IMR-90 (cell line): ENCODE data around the gene SELENOS. TPM values are rescaled to one million over a fixed set of nuclear protein-coding genes. Genes with fewer than 3 reads are reported as not detected.

Experiments used
- ATAC-seq: fragments of 200-7000 bp; cut with Tn5 transposase; 2 replicates; pipeline ENCODE4 v1.9.1; 2020; ENCODE audit warnings: low read depth, mild to moderate bottlenecking, moderate library complexity
- BruUV-seq: library from RNA; stranded (reverse); fragments of 400-500 nt; replicated peaks from 2 replicates; lab custom pipeline; 2021; lab: Mats Ljungman, UMichigan
- CTCF ChIA-PET: fragments of 300-600 bp; formaldehyde crosslinking; extraction: SDS; loops from one replicate; lab custom pipeline; 2021; ENCODE audit warnings: antibody characterized with exemption; lab: Yijun Ruan, JAX
- POLR2A ChIA-PET: fragments of 300-600 bp; sonication (Branson Sonifier 250); formaldehyde crosslinking; loops from one replicate; lab custom pipeline; 2022; ENCODE audit warnings: antibody characterized with exemption; ENCODE audit not compliant: unreplicated experiment; lab: Charles Lee
- DNase-seq: peaks from one replicate; pipeline ENCODE4 v3.0.0; 2013
- H2AFZ ChIP-seq: replicated peaks from 2 replicates; pipeline ENCODE3; 2013; ENCODE audit warnings: low read length, mild to moderate bottlenecking; ENCODE audit not compliant: poor library complexity
- H2AK5ac ChIP-seq: 2 replicates; pipeline ENCODE4 v1.6.1; 2013; ENCODE audit warnings: low read depth, low read length, inconsistent platforms
- H2AK9ac ChIP-seq: replicated peaks from 2 replicates; pipeline ENCODE3; 2013; ENCODE audit warnings: mild to moderate bottlenecking, low read depth, low read length, moderate library complexity; ENCODE audit not compliant: poor library complexity
- H2BK120ac ChIP-seq: 2 replicates; pipeline ENCODE4 v1.6.1; 2013; ENCODE audit warnings: low read depth, low read length, inconsistent platforms
- H2BK15ac ChIP-seq: 3 replicates; pipeline ENCODE4 v1.6.1; 2013; ENCODE audit warnings: low read depth, low read length, inconsistent platforms
- H2BK20ac ChIP-seq: 2 replicates; pipeline ENCODE4 v1.6.1; 2013; ENCODE audit warnings: low read depth, mild to moderate bottlenecking, inconsistent platforms, low read length, moderate library complexity
- H2BK5ac ChIP-seq: 2 replicates; pipeline ENCODE4 v1.6.1; 2013; ENCODE audit warnings: mild to moderate bottlenecking, low read depth, low read length, inconsistent platforms; ENCODE audit not compliant: poor library complexity, severe bottlenecking
- H3K14ac ChIP-seq: replicated peaks from 2 replicates; pipeline ENCODE4 v1.6.1; 2013; ENCODE audit warnings: low read depth, low read length, inconsistent platforms
- H3K18ac ChIP-seq: 2 replicates; pipeline ENCODE4 v1.6.1; 2013; ENCODE audit warnings: low read depth, low read length, control low read depth
- H3K23ac ChIP-seq: 2 replicates; pipeline ENCODE4 v1.6.1; 2013; ENCODE audit warnings: low read depth, low read length, inconsistent platforms
- H3K27ac ChIP-seq: 2 replicates; pipeline ENCODE4 v1.5.1; 2013; ENCODE audit warnings: mild to moderate bottlenecking, control low read depth, low read length; ENCODE audit not compliant: insufficient read depth
- H3K27me3 ChIP-seq: 2 replicates; pipeline ENCODE4 v1.6.1; 2013; ENCODE audit warnings: low read length; ENCODE audit not compliant: control insufficient read depth, insufficient read depth
- H3K36me3 ChIP-seq: 2 replicates; pipeline ENCODE4 v1.6.1; 2013; ENCODE audit warnings: low read length, mixed read lengths; ENCODE audit not compliant: control insufficient read depth, insufficient read depth
- H3K4ac ChIP-seq: 2 replicates; pipeline ENCODE4 v1.6.1; 2013; ENCODE audit warnings: low read depth, low read length, inconsistent platforms
- H3K4me1 ChIP-seq: 2 replicates; pipeline ENCODE4 v1.6.1; 2013; ENCODE audit warnings: low read length, mixed read lengths; ENCODE audit not compliant: control insufficient read depth, insufficient read depth
- H3K4me2 ChIP-seq: 2 replicates; pipeline ENCODE4 v1.6.1; 2013; ENCODE audit warnings: low read depth, mild to moderate bottlenecking, control low read depth, low read length, moderate library complexity
- H3K4me3 ChIP-seq: 2 replicates; pipeline ENCODE4 v1.5.1; 2013; ENCODE audit warnings: low read depth, mild to moderate bottlenecking, control low read depth, low read length, moderate library complexity; ENCODE audit not compliant: insufficient read depth
- H3K56ac ChIP-seq: 2 replicates; pipeline ENCODE4 v1.6.1; 2013; ENCODE audit warnings: low read length, inconsistent platforms; ENCODE audit not compliant: insufficient read depth; ENCODE audit errors: extremely low read depth
- H3K79me1 ChIP-seq, 2 experiments: 2 replicates each; pipeline ENCODE4 v1.6.1; 2013; ENCODE audit warnings: low read length in 2 of 2, inconsistent platforms in 1 of 2, low read depth in 1 of 2
- H3K9ac ChIP-seq: 2 replicates; pipeline ENCODE4 v1.6.1; 2013; ENCODE audit warnings: low read depth, low read length, control low read depth
- H3K9me1 ChIP-seq: 2 replicates; pipeline ENCODE4 v1.6.1; 2013; ENCODE audit warnings: low read length, inconsistent platforms; ENCODE audit not compliant: insufficient read depth
- H3K9me3 ChIP-seq: 2 replicates; pipeline ENCODE4 v1.6.1; 2013; ENCODE audit warnings: low read length; ENCODE audit not compliant: control insufficient read depth, insufficient read depth
- H4K20me1 ChIP-seq: 2 replicates; pipeline ENCODE4 v1.6.1; 2013; ENCODE audit warnings: low read length, inconsistent platforms; ENCODE audit not compliant: insufficient read depth
- H4K5ac ChIP-seq: 2 replicates; pipeline ENCODE4 v1.6.1; 2013; ENCODE audit warnings: mild to moderate bottlenecking, low read depth, low read length, control low read depth
- H4K8ac ChIP-seq, 2 experiments: 2 replicates each; pipeline ENCODE4 v1.6.1; 2013; ENCODE audit warnings: low read depth in 2 of 2, low read length in 2 of 2, control low read depth in 1 of 2, inconsistent platforms in 1 of 2
- H4K91ac ChIP-seq: 2 replicates; pipeline ENCODE4 v1.6.1; 2013; ENCODE audit warnings: low read depth, low read length, inconsistent platforms; ENCODE audit not compliant: insufficient read depth
- BHLHE40 ChIP-seq: fragments of 150-350 bp; IDR thresholded peaks from 2 replicates; pipeline ENCODE4 v1.6.1; 2016; ENCODE audit warnings: mild to moderate bottlenecking, low read depth, low read length
- CHD1 ChIP-seq: IDR thresholded peaks from 2 replicates; pipeline ENCODE4 v1.6.1; 2012; ENCODE audit warnings: low read depth, low read length, improper control_type of control experiment
- FOS ChIP-seq: fragments of 150-350 bp; IDR thresholded peaks from 2 replicates; pipeline ENCODE4 v1.6.1; 2016; ENCODE audit warnings: low read depth, low read length
- MAZ ChIP-seq: IDR thresholded peaks from 2 replicates; pipeline ENCODE4 v1.6.1; 2012; ENCODE audit warnings: low read depth, mild to moderate bottlenecking, low read length, improper control_type of control experiment, moderate library complexity, borderline replicate concordance
- NFE2L2 ChIP-seq: fragments of 150-350 bp; IDR thresholded peaks from 2 replicates; pipeline ENCODE4 v1.6.1; 2016; ENCODE audit warnings: low read depth, mild to moderate bottlenecking, low read length
- RAD21 ChIP-seq: IDR thresholded peaks from 2 replicates; pipeline ENCODE4 v1.6.1; 2012; ENCODE audit warnings: low read length, improper control_type of control experiment
- RFX5 ChIP-seq: IDR thresholded peaks from 2 replicates; pipeline ENCODE4 v1.8.0; 2012; ENCODE audit warnings: low read depth, mild to moderate bottlenecking, low read length, moderate library complexity
- USF2 ChIP-seq: fragments of 150-350 bp; IDR thresholded peaks from 2 replicates; pipeline ENCODE4 v1.6.1; 2017; ENCODE audit warnings: mild to moderate bottlenecking, antibody characterized with exemption, low read length, low read depth
- WGBS, 2 experiments: methylation state at CpG; one replicate each; pipeline versions ENCODE4 v1.1.5 to v1.1.7; 2013; ENCODE audit warnings: missing lambda C conversion rate in 2 of 2; ENCODE audit not compliant: insufficient read length in 1 of 2; ENCODE audit errors: extremely low coverage in 2 of 2; 5-methylcytosine and 5-hydroxymethylcytosine counted together
- dilution Hi-C: fragments of 300-500 bp; cut with HindIII; formaldehyde crosslinking; loops from one replicate; pipeline ENCODE4 v1.14.3; 2018; ENCODE audit warnings: low sequenced_read_pairs; ENCODE audit not compliant: unreplicated experiment
- in situ Hi-C: fragments of 300-500 bp; cut with MboI; formaldehyde crosslinking; loops from 3 replicates; pipeline ENCODE4 v1.14.3; 2019; ENCODE audit warnings: low sequenced_read_pairs, inconsistent platforms, mixed read lengths
- intact Hi-C: fragments of 100-400 bp; cut with micrococcal nuclease; formaldehyde crosslinking; loops from 2 replicates; pipeline ENCODE4 v1.10.0; 2022
- polyA plus RNA-seq, 3 experiments: library from polyadenylated mRNA; depleted of rRNA; stranded (reverse); fragments of >200 nt; gene quantifications; 2 replicates each; pipeline ENCODE4 v1.2.3, GENCODE V29; 2012; ENCODE audit warnings: low replicate concordance in 1 of 3
- total RNA-seq: library from RNA; depleted of rRNA; stranded (reverse); fragments of >200 nt; gene quantifications from 2 replicates; pipeline ENCODE4 v1.2.3, GENCODE V29; 2012

The SELENOS gene
- total and polyA plus RNA-seq, 2 of the 4 experiments (the other 2 are of a cell fraction): 39.8 to 77.1 TPM

- no peak overlapping the region for H2BK5ac ChIP-seq
- no peaks in the 10 kb centered on the region for H3K9me1 ChIP-seq
- ChIA-PET POLR2A (no interaction called here), CTCF (interaction anchor here (1.6 kb wide), 1 partner anchor 12 kb away, joined by 4 read pairs; no protein-coding TSS in a partner anchor)
- no peak overlapping the region for H4K5ac ChIP-seq
- H3K9me3 ChIP-seq: no peaks in the 10 kb centered on the region
- no peaks in the 10 kb centered on the region for H3K79me1 ChIP-seq
- WGBS, 2 experiments: 65% methylated on average over 2 of the region's 5 CpGs; no CpG with 5 or more reads in 1 of the 2 experiments
- H3K4ac ChIP-seq: no peak overlapping the region
- no peak overlapping the region for H4K8ac ChIP-seq
- no peak overlapping the region for H2BK120ac ChIP-seq
- DNase-seq (no peak), ATAC-seq (no peak)
- H3K9ac ChIP-seq: no peak overlapping the region
- no peak overlapping the region for H3K56ac ChIP-seq
- no peaks in the 10 kb centered on the region for H3K36me3 ChIP-seq
- no peaks in the 10 kb centered on the region for H4K20me1 ChIP-seq
- intact Hi-C loops: no loop called here
- no peak overlapping the region for H3K4me3 ChIP-seq
- H4K91ac ChIP-seq: no peak overlapping the region
- no peak overlapping the region for H3K23ac ChIP-seq
- H3K4me2 ChIP-seq: no peak overlapping the region
- no peak overlapping the region for H2BK15ac ChIP-seq
- H2AK9ac ChIP-seq: no peak overlapping the region
- in situ Hi-C loops: no loop called here
- BruUV-seq: no TSS peak
- dilution Hi-C loops: no loop called here
- no peak overlapping the region for H2AK5ac ChIP-seq
- TF ChIP-seq RFX5: no peak
- TF ChIP-seq RAD21: no peak
- no peak for TF ChIP-seq CHD1
- TF ChIP-seq BHLHE40: no peak
- no peak for TF ChIP-seq MAZ
- no peak for TF ChIP-seq NFE2L2
- no peak for TF ChIP-seq FOS
- TF ChIP-seq USF2: no peak
- H3K18ac ChIP-seq: no peak overlapping the region
- no peak overlapping the region for H3K14ac ChIP-seq
- no peak overlapping the region for H2BK20ac ChIP-seq
- no peaks in the 10 kb centered on the region for H3K4me1 ChIP-seq
- no peak overlapping the region for H3K27ac ChIP-seq
- peak overlapping the region; percentile 23 for H2AFZ ChIP-seq
- H3K27me3 ChIP-seq: peaks cover 36% of the 10 kb centered on the region
Observed at GRCh38 chr15:101316529-101316928, 39.2 kb upstream of the SELENOS start.
